HCT116 (cell line): ENCODE results near the gene USP50. TPM values are rescaled to one million over a fixed set of nuclear protein-coding genes. Genes with fewer than 3 reads are reported as not detected.

Experiments used
- ATAC-seq: fragments of 200-7000 bp; cut with Tn5 transposase; 2 replicates; pipeline ENCODE4 v1.9.1; 2020; ENCODE audit warnings: mild to moderate bottlenecking, moderate library complexity
- BruUV-seq: library from RNA; stranded (reverse); fragments of 400-500 nt; replicated peaks from 2 replicates; lab custom pipeline; 2021; lab: Mats Ljungman, UMichigan
- CTCF ChIA-PET: fragments of 300-600 bp; sonication (Branson Sonifier 250); formaldehyde crosslinking; loops from one replicate; lab custom pipeline; 2021; ENCODE audit warnings: antibody characterized with exemption; lab: Charles Lee
- POLR2A ChIA-PET: fragments of 300-600, 350-600 bp; sonication (Branson Sonifier 250); formaldehyde crosslinking; loops from one replicate; lab custom pipeline; 2021; ENCODE audit warnings: antibody characterized with exemption; lab: Charles Lee
- RAD21 ChIA-PET, 2 experiments: fragments of 300-600 bp; sonication (Branson Sonifier 250); formaldehyde crosslinking; loops; one replicate each; lab custom pipeline; 2023; ENCODE audit warnings: low total read pairs in 2 of 2; ENCODE audit not compliant: uncharacterized antibody in 2 of 2, unreplicated experiment in 2 of 2, low non-redundant PET in 1 of 2; lab: Charles Lee
- DNase-seq: peaks from one replicate; pipeline ENCODE4 v3.0.0-alpha.2; 2010; ENCODE audit warnings: low read depth, low spot score
- H2AFZ ChIP-seq: fragments of 200-600 bp; shearing (Covaris generic), sonication (generic); 2 replicates; pipeline ENCODE4 v1.6.1; 2017; ENCODE audit warnings: low read depth, mixed run types, mixed read lengths, antibody characterized with exemption, low read length; ENCODE audit not compliant: poor library complexity, severe bottlenecking
- H3K27ac ChIP-seq: 2 replicates; pipeline ENCODE4 v1.5.1; 2012; ENCODE audit warnings: low read depth, low read length
- H3K27me3 ChIP-seq: fragments of 200-600 bp; sonication (generic); 2 replicates; pipeline ENCODE4 v1.6.1; 2016; ENCODE audit warnings: mixed run types, low read length, mixed read lengths; ENCODE audit not compliant: insufficient read depth
- H3K36me3 ChIP-seq, 2 experiments: fragments of 200-500 bp in 1 of 2; fragments of 200-600 bp in 1 of 2; sonication (Bioruptor generic) in 1 of 2; sonication (generic) in 1 of 2; 2 replicates each; pipeline versions ENCODE4 v1.5.1 to v1.6.1; 2014 to 2016; ENCODE audit warnings: low read length in 2 of 2, inconsistent platforms in 1 of 2, mixed read lengths in 1 of 2, mixed run types in 1 of 2; ENCODE audit not compliant: insufficient read depth in 2 of 2, control insufficient read depth in 1 of 2
- H3K4me1 ChIP-seq, 2 experiments: fragments of 200-600 bp in 1 of 2; sonication (generic) in 1 of 2; 2 replicates each; pipeline versions ENCODE4 v1.5.1 to v1.6.1; 2012 to 2017; ENCODE audit warnings: low read length in 2 of 2, inconsistent platforms in 1 of 2, mild to moderate bottlenecking in 1 of 2, mixed read lengths in 1 of 2, mixed run types in 1 of 2, moderate library complexity in 1 of 2; ENCODE audit not compliant: insufficient read depth in 2 of 2, control insufficient read depth in 1 of 2
- H3K4me2 ChIP-seq: fragments of 200-600 bp; sonication (generic); 2 replicates; pipeline ENCODE4 v1.6.1; 2017; ENCODE audit warnings: mixed run types, low read length, mixed read lengths
- H3K4me3 ChIP-seq, 2 experiments: fragments of 200-600 bp in 1 of 2; sonication (generic) in 1 of 2; replicated peaks in 1 of 2; 2 replicates each; pipeline ENCODE4 v1.5.1; 2011 to 2016; ENCODE audit warnings: low read length in 2 of 2, control low read depth in 1 of 2, low read depth in 1 of 2, mild to moderate bottlenecking in 1 of 2, mixed read lengths in 1 of 2, mixed run types in 1 of 2
- H3K79me2 ChIP-seq: fragments of 200-600 bp; sonication (generic); 2 replicates; pipeline ENCODE4 v1.6.1; 2017; ENCODE audit warnings: mild to moderate bottlenecking, mixed run types, low read length, moderate library complexity, mixed read lengths; ENCODE audit not compliant: insufficient read depth
- H3K9ac ChIP-seq: fragments of 200-600 bp; sonication (generic); 2 replicates; pipeline ENCODE4 v1.6.1; 2016; ENCODE audit warnings: low read length, mixed read lengths
- H3K9me2 ChIP-seq: fragments of 200-600 bp; sonication (generic), shearing (Covaris generic); 2 replicates; pipeline ENCODE4 v1.6.1; 2017; ENCODE audit warnings: mixed run types, mild to moderate bottlenecking, moderate library complexity; ENCODE audit not compliant: insufficient read depth
- H3K9me3 ChIP-seq, 2 experiments: fragments of 200-500 bp in 1 of 2; fragments of 200-600 bp in 1 of 2; sonication (Bioruptor generic) in 1 of 2; sonication (generic) in 1 of 2; 2 replicates each; pipeline ENCODE4 v1.6.1; 2014 to 2017; ENCODE audit warnings: low read length in 2 of 2, mixed read lengths in 2 of 2, inconsistent platforms in 1 of 2, low read depth in 1 of 2, mild to moderate bottlenecking in 1 of 2, mixed run types in 1 of 2, moderate library complexity in 1 of 2; ENCODE audit not compliant: control insufficient read depth in 1 of 2, insufficient read depth in 1 of 2
- H4K20me1 ChIP-seq: fragments of 200-600 bp; sonication (generic), shearing (Covaris generic); 2 replicates; pipeline ENCODE4 v1.6.1; 2017; ENCODE audit warnings: mixed run types, mild to moderate bottlenecking, moderate library complexity; ENCODE audit not compliant: insufficient read depth
- ATF3 ChIP-seq: IDR thresholded peaks from 2 replicates; pipeline ENCODE4 v1.6.1; 2012
- CBX3 ChIP-seq: IDR thresholded peaks from 2 replicates; pipeline ENCODE4 v1.6.1; 2012; ENCODE audit warnings: low read depth
- EZH2 ChIP-seq: fragments of 200-600 bp; sonication (generic); IDR thresholded peaks from 2 replicates; pipeline ENCODE4 v1.6.1; 2017; ENCODE audit warnings: antibody characterized with exemption, mixed run types
- EZH2phosphoT487 ChIP-seq: fragments of 200-600 bp; IDR thresholded peaks from 2 replicates; pipeline ENCODE4 v1.6.1; 2018; ENCODE audit warnings: antibody characterized with exemption, borderline replicate concordance
- POLR2A ChIP-seq: IDR thresholded peaks from 2 replicates; pipeline ENCODE4 v1.7.0; 2011; ENCODE audit warnings: borderline replicate concordance; ENCODE audit not compliant: insufficient read depth, insufficient read length; ENCODE audit errors: extremely low read depth
- POLR2AphosphoS5 ChIP-seq: IDR thresholded peaks from 2 replicates; pipeline ENCODE4 v1.6.1; 2011; ENCODE audit warnings: mild to moderate bottlenecking, low read depth, low read length, moderate library complexity
- SP1 ChIP-seq: IDR thresholded peaks from 2 replicates; pipeline ENCODE4 v1.6.1; 2012; ENCODE audit warnings: low read depth
- SRF ChIP-seq: IDR thresholded peaks from 2 replicates; pipeline ENCODE4 v1.6.1; 2012; ENCODE audit warnings: low read depth
- ZBTB33 ChIP-seq: IDR thresholded peaks from 2 replicates; pipeline ENCODE4 v1.6.1; 2011; ENCODE audit warnings: mild to moderate bottlenecking, low read length, moderate library complexity; ENCODE audit not compliant: insufficient replicate concordance; ENCODE audit errors: extremely low read depth
- intact Hi-C: fragments of 100-400 bp; cut with micrococcal nuclease; formaldehyde crosslinking; loops from 2 replicates; pipeline ENCODE4 v1.10.0; 2022
- total RNA-seq: library from RNA; stranded (reverse); gene quantifications from one replicate; pipeline ENCODE4 v1.2.1, GENCODE V29; 2021; ENCODE audit not compliant: unreplicated experiment

Gene USP50
- total RNA-seq, 1 experiment from 2014 or later, result not detected

- ChIA-PET RAD21 (interaction anchor here in 1 of 2 experiments (0.6 kb wide), 1 partner anchor 819 kb away, joined by 3 read pairs; no protein-coding TSS in a partner anchor), CTCF (no interaction called here), POLR2A (no interaction called here)
- no peaks in the 10 kb centered on the region for H3K9me3 ChIP-seq
- no peaks in the 10 kb centered on the region for H3K27me3 ChIP-seq
- H3K4me3 ChIP-seq, result no peak overlapping the region
- H3K79me2 ChIP-seq, result no peaks in the 10 kb centered on the region
- no peak overlapping the region for H3K4me2 ChIP-seq
- no peak overlapping the region for H3K27ac ChIP-seq
- no peak overlapping the region for H3K9ac ChIP-seq
- BruUV-seq, result no TSS peak
- DNase-seq (no peak), ATAC-seq (no peak)
- no peaks in the 10 kb centered on the region for H3K9me2 ChIP-seq
- no peak overlapping the region for H2AFZ ChIP-seq
- H4K20me1 ChIP-seq, result no peaks in the 10 kb centered on the region
- no peaks in the 10 kb centered on the region for H3K4me1 ChIP-seq
- TF ChIP-seq EZH2phosphoT487 (no peak), POLR2A (no peak), SP1 (no peak), EZH2 (no peak), CBX3 (no peak), ATF3 (no peak), SRF (no peak), POLR2AphosphoS5 (no peak), ZBTB33 (no peak)
- intact Hi-C loops, result no loop called here
- H3K36me3 ChIP-seq, result peaks cover 2 to 4% of the 10 kb centered on the region in 2 experiments; a peak in 2 of 4 replicates
These were observed 16.5 kb upstream of the USP50 start for GRCh38 chr15:50562735-50563640.
